Neural cell (in vitro differentiated cells): Measurements from ENCODE around the gene ACTRT2. TPM values are rescaled to one million over a fixed set of nuclear protein-coding genes. Genes with fewer than 3 reads are reported as not detected.

Source experiments
- H2AFZ ChIP-seq: fragments of 200-600, 300-800 bp; sonication (generic), shearing (Covaris generic); 2 replicates; pipeline ENCODE4 v1.6.0; 2014; ENCODE audit warnings: low read depth, mild to moderate bottlenecking, antibody characterized with exemption, low read length, moderate library complexity
- H3F3A ChIP-seq: fragments of 200-600 bp; shearing (Covaris generic); 2 replicates; pipeline ENCODE4 v1.6.1; 2016; ENCODE audit warnings: mild to moderate bottlenecking, moderate library complexity, mixed read lengths, antibody characterized with exemption, low read length; ENCODE audit not compliant: insufficient read depth, poor library complexity, severe bottlenecking
- H3K27ac ChIP-seq: fragments of 200-600, 300-800 bp; sonication (generic), shearing (Covaris generic); 2 replicates; pipeline ENCODE4 v1.5.1; 2014; ENCODE audit warnings: mild to moderate bottlenecking, low read length, moderate library complexity
- H3K27me3 ChIP-seq: fragments of 300-800, 200-600 bp; sonication (generic), shearing (Covaris generic); 2 replicates; pipeline ENCODE4 v1.6.0; 2014; ENCODE audit warnings: mild to moderate bottlenecking, low read depth, low read length, moderate library complexity; ENCODE audit not compliant: insufficient read depth
- H3K36me3 ChIP-seq: fragments of 300-800, 200-600 bp; sonication (generic), shearing (Covaris generic); 2 replicates; pipeline ENCODE4 v1.5.1; 2014; ENCODE audit warnings: mild to moderate bottlenecking, antibody characterized with exemption, low read length, moderate library complexity; ENCODE audit not compliant: insufficient read depth
- H3K4me2 ChIP-seq: fragments of 300-800, 200-600 bp; sonication (generic), shearing (Covaris generic); 2 replicates; pipeline ENCODE4 v1.6.0; 2014; ENCODE audit warnings: mild to moderate bottlenecking, low read length
- H3K4me3 ChIP-seq: fragments of 300-800, 200-600 bp; sonication (generic), shearing (Covaris generic); 2 replicates; pipeline ENCODE4 v1.5.1; 2014; ENCODE audit warnings: mild to moderate bottlenecking, low read length, moderate library complexity
- H3K79me2 ChIP-seq: fragments of 200-600 bp; shearing (Covaris generic); replicated peaks from 2 replicates; pipeline ENCODE4 v1.6.0; 2014; ENCODE audit warnings: mild to moderate bottlenecking, low read length, moderate library complexity; ENCODE audit not compliant: insufficient read depth
- H3K9ac ChIP-seq: fragments of 300-800, 200-600 bp; sonication (generic), shearing (Covaris generic); 2 replicates; pipeline ENCODE4 v1.6.1; 2016; ENCODE audit warnings: mild to moderate bottlenecking, low read length, mixed read lengths
- H3K9me2 ChIP-seq: fragments of 200-600 bp; shearing (Covaris generic); 2 replicates; pipeline ENCODE4 v1.6.1; 2016; ENCODE audit warnings: mild to moderate bottlenecking, low read length, mixed read lengths; ENCODE audit not compliant: insufficient read depth
- H3K9me3 ChIP-seq: fragments of 200-600, 300-800 bp; sonication (generic), shearing (Covaris generic); 2 replicates; pipeline ENCODE4 v1.6.1; 2016; ENCODE audit warnings: mild to moderate bottlenecking, mixed run types, low read length, moderate library complexity, mixed read lengths
- H4K20me1 ChIP-seq: fragments of 200-600 bp; shearing (Covaris generic); 2 replicates; pipeline ENCODE4 v1.6.1; 2016; ENCODE audit warnings: mild to moderate bottlenecking, mixed run types; ENCODE audit not compliant: insufficient read depth
- EP300 ChIP-seq: fragments of 450-650 bp; conservative IDR thresholded peaks from 2 replicates; pipeline ENCODE4 v1.6.1; 2014; ENCODE audit warnings: antibody characterized with exemption, mild to moderate bottlenecking, moderate library complexity; ENCODE audit not compliant: poor library complexity, severe bottlenecking
- EZH2 ChIP-seq: fragments of 200-600, 300-800 bp; shearing (Covaris generic), sonication (generic); IDR thresholded peaks from 2 replicates; pipeline ENCODE4 v1.6.1; 2014; ENCODE audit warnings: antibody characterized with exemption, low read length, borderline replicate concordance, mild to moderate bottlenecking; ENCODE audit not compliant: insufficient read depth, poor library complexity, severe bottlenecking
- POLR2AphosphoS5 ChIP-seq: IDR thresholded peaks from 2 replicates; pipeline ENCODE4 v1.6.1; 2012
- RAD21 ChIP-seq: fragments of 450-650 bp; conservative IDR thresholded peaks from 2 replicates; pipeline ENCODE4 v1.6.1; 2014; ENCODE audit warnings: antibody characterized with exemption, mild to moderate bottlenecking, moderate library complexity
- TAF1 ChIP-seq: IDR thresholded peaks from 2 replicates; pipeline ENCODE4 v1.6.1; 2012; ENCODE audit warnings: low read depth
- polyA plus RNA-seq: library from polyadenylated mRNA; depleted of rRNA; stranded (reverse); fragments of >200 nt; gene quantifications from 2 replicates; pipeline ENCODE4 v1.2.3, GENCODE V29; 2014
- TF ChIP-seq, protein P1 (sequence below): IDR thresholded peaks from 2 replicates; pipeline ENCODE4 v1.6.1; 2012; ENCODE audit warnings: borderline replicate concordance
- TF ChIP-seq, protein P2 (sequence below): fragments of 450-650 bp; IDR thresholded peaks from 2 replicates; pipeline ENCODE4 v1.5.1; 2014; ENCODE audit warnings: antibody characterized with exemption, mild to moderate bottlenecking, moderate library complexity; ENCODE audit not compliant: poor library complexity, severe bottlenecking

Gene ACTRT2
- polyA plus RNA-seq, 1 donor from 2014 or later, result not detected

DNA sequence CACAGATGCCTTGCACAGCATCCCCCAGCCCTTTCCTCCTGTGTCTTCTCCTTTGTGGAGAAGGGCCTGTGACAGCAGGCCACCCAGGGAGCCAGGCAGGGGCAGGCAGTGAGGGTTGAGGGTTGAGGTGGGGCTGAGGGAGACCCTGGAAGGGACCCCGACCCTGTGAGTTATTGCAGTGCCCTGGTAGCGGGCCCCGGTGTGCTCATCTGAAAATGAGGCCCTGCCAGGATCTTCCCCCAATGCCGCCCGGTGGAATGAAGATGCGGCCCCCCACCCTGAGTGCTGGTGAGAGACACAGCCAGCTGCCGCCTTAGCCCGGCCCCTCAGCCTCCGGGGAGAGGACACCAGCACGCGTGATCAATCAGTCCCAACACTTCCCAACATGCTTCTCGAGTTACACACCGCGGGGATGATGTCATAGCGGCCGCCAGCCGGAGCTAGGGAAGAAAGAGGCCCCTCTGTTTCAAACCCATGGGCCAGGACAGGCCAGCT lies 36.2 kb upstream of the ACTRT2 start:
- Histone ChIP-seq H3K9me2 (no peaks in the 10 kb centered on the region), H3K36me3 (no peaks in the 10 kb centered on the region), H3K79me2 (no peaks in the 10 kb centered on the region), H3K27ac (no peak overlapping the region), H3K9me3 (no peaks in the 10 kb centered on the region), H2AFZ (no peak overlapping the region), H3K4me2 (no peak overlapping the region), H3K9ac (no peak overlapping the region), H3F3A (no peaks in the 10 kb centered on the region), H3K27me3 (no peaks in the 10 kb centered on the region), H3K4me3 (no peak overlapping the region), H4K20me1 (no peaks in the 10 kb centered on the region)
- TF ChIP-seq RAD21 (no peak), EP300 (no peak), EZH2 (no peak), TAF1 (no peak), POLR2AphosphoS5 (no peak)
- TF ChIP-seq, protein P1, sequence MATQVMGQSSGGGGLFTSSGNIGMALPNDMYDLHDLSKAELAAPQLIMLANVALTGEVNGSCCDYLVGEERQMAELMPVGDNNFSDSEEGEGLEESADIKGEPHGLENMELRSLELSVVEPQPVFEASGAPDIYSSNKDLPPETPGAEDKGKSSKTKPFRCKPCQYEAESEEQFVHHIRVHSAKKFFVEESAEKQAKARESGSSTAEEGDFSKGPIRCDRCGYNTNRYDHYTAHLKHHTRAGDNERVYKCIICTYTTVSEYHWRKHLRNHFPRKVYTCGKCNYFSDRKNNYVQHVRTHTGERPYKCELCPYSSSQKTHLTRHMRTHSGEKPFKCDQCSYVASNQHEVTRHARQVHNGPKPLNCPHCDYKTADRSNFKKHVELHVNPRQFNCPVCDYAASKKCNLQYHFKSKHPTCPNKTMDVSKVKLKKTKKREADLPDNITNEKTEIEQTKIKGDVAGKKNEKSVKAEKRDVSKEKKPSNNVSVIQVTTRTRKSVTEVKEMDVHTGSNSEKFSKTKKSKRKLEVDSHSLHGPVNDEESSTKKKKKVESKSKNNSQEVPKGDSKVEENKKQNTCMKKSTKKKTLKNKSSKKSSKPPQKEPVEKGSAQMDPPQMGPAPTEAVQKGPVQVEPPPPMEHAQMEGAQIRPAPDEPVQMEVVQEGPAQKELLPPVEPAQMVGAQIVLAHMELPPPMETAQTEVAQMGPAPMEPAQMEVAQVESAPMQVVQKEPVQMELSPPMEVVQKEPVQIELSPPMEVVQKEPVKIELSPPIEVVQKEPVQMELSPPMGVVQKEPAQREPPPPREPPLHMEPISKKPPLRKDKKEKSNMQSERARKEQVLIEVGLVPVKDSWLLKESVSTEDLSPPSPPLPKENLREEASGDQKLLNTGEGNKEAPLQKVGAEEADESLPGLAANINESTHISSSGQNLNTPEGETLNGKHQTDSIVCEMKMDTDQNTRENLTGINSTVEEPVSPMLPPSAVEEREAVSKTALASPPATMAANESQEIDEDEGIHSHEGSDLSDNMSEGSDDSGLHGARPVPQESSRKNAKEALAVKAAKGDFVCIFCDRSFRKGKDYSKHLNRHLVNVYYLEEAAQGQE, result no peak
- TF ChIP-seq, protein P2, sequence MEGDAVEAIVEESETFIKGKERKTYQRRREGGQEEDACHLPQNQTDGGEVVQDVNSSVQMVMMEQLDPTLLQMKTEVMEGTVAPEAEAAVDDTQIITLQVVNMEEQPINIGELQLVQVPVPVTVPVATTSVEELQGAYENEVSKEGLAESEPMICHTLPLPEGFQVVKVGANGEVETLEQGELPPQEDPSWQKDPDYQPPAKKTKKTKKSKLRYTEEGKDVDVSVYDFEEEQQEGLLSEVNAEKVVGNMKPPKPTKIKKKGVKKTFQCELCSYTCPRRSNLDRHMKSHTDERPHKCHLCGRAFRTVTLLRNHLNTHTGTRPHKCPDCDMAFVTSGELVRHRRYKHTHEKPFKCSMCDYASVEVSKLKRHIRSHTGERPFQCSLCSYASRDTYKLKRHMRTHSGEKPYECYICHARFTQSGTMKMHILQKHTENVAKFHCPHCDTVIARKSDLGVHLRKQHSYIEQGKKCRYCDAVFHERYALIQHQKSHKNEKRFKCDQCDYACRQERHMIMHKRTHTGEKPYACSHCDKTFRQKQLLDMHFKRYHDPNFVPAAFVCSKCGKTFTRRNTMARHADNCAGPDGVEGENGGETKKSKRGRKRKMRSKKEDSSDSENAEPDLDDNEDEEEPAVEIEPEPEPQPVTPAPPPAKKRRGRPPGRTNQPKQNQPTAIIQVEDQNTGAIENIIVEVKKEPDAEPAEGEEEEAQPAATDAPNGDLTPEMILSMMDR, result no peak

DNA sequence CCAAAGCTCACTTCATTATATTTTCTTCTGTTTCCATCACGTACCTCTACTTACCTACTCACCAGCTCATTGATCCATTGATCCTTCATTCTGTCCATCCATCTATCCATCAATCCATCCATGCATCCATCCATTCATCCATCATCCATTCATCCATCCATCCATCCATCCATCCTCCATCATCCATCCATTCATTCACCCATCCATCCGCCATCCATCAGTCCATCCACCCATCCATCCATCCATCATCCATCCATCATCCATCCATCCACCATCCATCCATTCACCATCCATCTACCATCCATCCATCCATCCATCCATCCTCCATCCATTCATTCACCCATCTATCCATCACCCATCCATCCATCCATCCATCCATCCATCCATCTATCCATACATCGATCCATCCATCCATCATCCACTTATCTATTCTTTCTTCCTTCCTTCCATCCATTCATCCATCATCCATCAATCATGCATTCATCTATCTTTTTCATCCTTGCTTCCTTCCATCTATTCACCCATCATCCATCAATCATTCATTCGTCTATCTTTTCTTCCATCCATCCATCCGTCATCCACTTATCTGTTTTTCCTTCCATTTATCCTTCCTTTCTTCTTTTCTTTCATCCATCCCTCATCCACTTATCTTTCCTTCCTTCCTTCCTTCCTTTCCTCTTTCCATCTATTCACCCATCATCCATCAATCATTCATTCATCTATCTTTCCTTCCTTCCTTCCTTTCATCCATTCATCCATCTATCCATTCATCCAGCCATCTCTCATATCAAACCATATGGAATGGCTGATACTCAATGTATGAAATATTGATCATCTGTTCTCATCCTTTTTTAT lies 35.3 kb upstream of the ACTRT2 start:
- TF ChIP-seq TAF1, result no peak
- no peaks in the 10 kb centered on the region for H3F3A ChIP-seq

More for the DNA sequence above, 35.3 kb upstream of the ACTRT2 start:
- H3K9ac ChIP-seq, result no peak overlapping the region
- H3K27me3 ChIP-seq, result no peaks in the 10 kb centered on the region
- H3K79me2 ChIP-seq, result no peaks in the 10 kb centered on the region
- H2AFZ ChIP-seq, result no peak overlapping the region
- H3K4me2 ChIP-seq, result no peak overlapping the region
- no peaks in the 10 kb centered on the region for H3K36me3 ChIP-seq
- H3K4me3 ChIP-seq, result no peak overlapping the region
- no peaks in the 10 kb centered on the region for H3K9me3 ChIP-seq
- no peaks in the 10 kb centered on the region for H3K9me2 ChIP-seq
- no peaks in the 10 kb centered on the region for H4K20me1 ChIP-seq
- no peak overlapping the region for H3K27ac ChIP-seq
